GM19239 (cell line): ENCODE results near the gene PTH2R.
"Not testable (repeated sequence)": the region's sequence is repeated elsewhere in the genome, so short reads cannot be mapped to it uniquely, and the experiment has no call there.

ENCODE experiments used
- DNase-seq: peaks from one replicate; pipeline ENCODE4 v3.0.0; 2011; ENCODE audit warnings: low spot score; ENCODE audit not compliant: insufficient read length
- FAIRE-seq: peaks from 2 replicates; lab custom pipeline; 2011; peaks lifted over from hg19 to GRCh38; lab: Jason Lieb, UNC

The PTH2R gene

DNA sequence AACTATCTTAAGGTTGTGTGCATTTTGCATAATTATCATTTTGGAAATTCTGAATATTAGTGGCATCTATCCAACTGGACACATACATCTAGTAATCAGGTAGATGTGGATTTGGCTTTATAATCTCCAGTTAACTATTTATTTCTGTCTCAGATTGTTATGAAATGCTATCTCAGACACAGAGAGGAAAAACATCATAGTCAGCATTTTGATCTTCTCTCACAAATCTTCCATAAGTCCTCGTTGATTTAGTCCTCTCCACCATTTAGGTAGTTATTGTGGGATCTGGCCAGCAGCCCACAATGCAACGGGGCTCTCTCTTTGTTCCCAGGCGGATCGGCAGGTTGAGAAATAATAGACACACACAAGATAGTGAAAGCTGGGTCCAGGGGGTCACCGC is 75.4 kb downstream of the PTH2R start:
- FAIRE-seq: peak; percentile 33

DNA sequence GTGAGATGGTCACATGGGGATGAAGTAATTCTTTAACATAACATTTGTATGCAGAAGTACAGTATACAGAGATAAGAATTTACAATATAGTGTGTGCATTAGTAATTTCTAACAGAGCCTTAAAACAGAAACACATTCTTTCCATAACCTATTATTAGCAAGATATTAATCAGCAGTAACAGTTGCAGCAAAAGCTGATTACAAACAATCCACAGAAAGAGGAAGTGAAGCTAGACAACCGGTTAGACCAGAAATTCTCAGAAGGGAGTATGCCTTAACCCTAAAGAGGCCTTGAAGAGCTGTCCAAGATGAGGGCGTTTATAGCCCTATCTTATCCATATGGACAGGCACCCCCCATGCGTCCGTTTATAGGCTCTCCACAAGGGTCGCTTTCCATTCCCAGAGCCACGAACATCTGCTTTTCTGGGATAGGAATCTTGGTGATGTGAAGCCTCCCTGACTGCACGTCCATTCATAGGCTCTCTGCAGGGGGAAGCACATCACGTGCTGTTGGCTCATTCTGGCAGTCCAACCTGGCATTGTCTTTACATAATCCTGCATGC is 75.9 kb downstream of the PTH2R start:
- DNase-seq: not testable (repeated sequence)
- peak; percentile 4 for FAIRE-seq

More for the DNA sequence above, 75.4 kb downstream of the PTH2R start:
- DNase-seq: not testable (repeated sequence)

DNA sequence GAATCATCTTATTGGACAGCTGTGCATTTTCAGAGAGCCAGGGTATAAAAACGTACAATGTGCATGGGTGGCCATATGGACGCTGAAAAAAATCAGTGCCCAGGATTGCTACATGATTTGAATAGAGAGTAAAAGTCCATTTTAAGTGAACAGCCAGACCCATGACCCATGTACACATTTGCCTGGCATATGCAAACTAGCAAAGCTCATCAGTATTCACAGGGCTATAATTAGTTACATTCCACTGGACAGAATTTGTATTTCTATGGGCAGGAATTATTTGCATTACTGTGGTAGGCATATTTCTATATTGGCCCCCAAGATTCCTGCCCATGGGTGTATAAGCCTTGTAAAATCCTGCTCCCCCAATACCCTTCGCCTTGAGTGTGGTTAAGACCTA is 78.8 kb downstream of the PTH2R start:
- DNase-seq: no peak
- no peak for FAIRE-seq

DNA sequence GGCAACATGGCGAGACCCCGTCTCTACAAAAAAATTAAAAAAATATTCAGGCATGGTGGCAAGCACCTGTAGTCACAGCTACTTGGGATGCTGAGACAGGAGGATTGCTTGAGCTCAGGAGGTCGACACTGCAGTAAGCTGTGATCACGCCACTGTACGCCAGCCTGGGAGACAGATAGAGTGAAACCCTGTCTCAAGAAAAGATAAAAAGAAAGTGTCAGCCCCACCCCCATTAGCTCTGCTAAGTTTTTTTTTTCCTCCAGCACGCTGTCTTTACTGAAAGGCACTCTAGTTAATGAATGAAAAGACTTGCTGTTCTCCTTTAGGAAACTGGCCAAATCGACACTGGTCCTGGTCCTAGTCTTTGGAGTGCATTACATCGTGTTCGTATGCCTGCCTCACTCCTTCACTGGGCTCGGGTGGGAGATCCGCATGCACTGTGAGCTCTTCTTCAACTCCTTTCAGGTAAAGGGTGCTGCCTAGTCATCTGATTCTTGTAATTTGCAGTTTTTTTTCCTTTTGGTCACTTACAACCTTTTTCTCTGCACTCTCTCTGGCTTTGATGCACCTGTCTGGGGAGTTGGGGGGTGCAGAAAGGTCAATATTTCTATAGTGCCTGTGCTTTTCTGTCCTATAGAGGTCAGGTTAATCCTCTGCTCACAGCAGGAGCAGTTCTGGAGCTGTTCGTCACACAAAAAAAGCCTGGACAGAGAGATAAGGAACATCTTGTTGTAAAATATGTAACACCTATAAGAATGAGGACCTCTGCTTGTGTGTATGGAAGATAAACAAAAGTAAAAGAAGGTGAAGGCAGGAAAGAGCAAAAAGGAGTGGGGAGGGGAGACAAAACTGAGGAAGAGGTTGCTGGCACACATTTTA is 82.3 kb downstream of the PTH2R start:
- no peak for DNase-seq
- no peak for FAIRE-seq

DNA sequence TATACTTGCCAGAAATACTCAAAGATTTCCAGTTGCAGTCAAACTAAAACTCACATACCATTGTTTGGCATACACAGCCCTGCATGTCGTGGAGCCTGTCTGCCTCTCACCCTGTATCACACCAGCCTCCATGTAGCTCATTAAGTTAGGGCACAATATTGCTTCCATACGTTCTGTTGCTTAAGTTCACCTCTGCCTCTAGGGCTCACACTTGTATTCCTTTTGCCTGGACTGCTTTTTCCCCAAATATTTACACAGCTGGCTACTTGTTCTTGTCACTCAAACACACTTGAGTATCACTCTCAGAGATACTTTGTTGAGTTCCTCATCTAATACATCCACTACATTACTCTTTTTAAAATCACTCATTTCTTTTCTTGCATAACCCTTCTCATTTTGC is 83.1 kb downstream of the PTH2R start:
- DNase-seq: no peak
- FAIRE-seq: no peak

DNA sequence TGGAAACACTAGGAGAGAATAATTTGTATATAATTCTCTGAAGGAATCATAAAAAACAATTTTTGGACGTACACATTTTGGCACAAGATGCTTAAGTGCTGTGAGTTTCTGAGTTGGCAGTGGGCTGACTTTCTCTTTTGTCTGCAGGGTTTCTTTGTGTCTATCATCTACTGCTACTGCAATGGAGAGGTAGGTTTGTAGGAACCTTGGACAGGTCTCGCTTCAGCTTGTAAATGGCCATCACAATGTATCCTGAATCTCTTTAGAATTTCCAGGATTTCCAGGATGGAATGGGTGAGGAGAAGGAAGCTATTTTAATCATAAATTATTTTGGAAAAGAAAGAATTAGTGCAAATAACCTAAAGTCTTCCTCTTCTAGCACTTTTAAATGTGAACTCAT is 83.9 kb downstream of the PTH2R start:
- DNase-seq: no peak
- no peak for FAIRE-seq

DNA sequence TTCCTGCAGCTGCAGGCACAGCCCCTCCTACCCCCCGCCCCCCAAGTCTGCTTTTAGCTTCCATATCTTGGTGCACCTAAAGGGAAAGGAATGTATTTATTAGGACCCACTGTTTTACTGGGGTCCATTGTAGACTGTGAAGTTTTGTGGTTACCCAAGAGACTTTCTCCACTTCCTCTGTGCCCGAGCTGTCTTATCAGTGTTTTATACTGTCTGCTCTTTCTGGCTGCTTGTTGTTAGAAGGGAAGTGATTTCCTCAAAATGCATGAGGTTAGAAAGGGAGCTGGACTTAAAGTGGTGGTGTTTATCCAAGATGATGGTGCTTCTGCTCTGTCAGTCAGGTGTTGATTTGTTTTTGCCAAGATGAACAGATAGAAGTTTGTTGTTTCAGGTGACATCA is 85.0 kb downstream of the PTH2R start:
- DNase-seq (no peak), FAIRE-seq (no peak)

DNA sequence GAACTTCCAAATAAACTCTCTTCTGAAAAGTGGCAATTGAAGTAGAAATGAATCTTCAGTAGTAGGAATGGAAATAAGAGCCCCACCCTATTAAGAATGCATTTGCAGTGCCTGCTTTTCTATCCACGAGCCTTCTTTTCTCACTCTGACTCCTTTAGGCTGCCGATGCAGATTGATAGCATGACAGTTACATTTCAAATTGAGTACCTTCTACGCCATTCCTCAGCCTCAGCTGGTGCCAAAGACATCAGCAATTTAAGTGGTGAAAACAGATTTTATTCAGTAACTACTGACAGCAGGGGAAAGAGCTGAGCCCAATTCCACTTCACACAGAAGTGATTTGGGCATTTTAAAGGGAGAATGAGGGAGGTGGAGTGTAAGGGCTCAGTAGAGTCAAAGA is 85.5 kb downstream of the PTH2R start:
- no peak for DNase-seq
- no peak for FAIRE-seq

DNA sequence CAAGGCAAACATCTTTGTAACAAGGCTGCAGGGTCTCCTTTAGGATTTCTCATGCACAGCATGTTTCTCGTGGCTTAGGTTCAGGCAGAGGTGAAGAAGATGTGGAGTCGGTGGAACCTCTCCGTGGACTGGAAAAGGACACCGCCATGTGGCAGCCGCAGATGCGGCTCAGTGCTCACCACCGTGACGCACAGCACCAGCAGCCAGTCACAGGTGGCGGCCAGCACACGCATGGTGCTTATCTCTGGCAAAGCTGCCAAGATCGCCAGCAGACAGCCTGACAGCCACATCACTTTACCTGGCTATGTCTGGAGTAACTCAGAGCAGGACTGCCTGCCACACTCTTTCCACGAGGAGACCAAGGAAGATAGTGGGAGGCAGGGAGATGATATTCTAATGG is 86.6 kb downstream of the PTH2R start:
- DNase-seq (no peak), FAIRE-seq (no peak)

DNA sequence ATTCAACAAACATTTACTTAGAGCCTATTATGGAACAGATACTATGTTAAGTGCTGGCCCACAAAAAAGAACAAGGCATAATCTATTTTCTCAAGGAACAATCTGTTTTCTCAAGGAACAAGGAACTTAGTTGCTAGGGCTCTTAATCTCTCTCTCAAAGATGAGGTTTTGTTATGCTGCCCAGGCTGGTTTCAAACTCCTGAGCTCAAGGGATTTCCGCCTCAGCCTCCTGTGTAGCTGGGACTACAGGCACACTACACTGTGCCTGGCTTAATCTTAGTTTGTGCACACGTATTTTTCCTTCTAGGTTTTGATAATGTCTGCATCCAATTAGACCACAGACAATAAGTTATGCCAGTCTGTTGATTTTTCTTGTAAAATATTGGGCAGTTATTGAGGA is 89.5 kb downstream of the PTH2R start:
- no peak for DNase-seq
- FAIRE-seq: no peak

DNA sequence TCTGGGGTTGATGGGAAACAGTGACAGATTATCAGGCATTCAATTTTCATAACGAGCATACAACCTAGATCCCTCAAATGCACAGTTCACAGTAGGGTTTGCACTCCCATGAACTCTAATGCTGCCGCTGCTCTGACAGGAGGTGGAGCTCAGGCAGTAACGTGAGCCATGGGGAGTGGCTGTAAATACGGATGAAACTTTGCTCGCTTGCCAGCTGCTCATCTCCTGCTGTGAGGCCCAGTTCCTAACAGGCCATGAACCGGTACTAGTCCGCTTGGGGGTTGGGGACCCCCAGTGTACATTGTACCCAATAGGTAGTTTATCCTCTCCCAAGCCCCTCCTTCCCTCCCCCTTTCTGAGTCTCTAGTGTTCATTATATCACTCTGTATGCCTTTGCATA is 94.6 kb downstream of the PTH2R start:
- no peak for FAIRE-seq
- no peak for DNase-seq

DNA sequence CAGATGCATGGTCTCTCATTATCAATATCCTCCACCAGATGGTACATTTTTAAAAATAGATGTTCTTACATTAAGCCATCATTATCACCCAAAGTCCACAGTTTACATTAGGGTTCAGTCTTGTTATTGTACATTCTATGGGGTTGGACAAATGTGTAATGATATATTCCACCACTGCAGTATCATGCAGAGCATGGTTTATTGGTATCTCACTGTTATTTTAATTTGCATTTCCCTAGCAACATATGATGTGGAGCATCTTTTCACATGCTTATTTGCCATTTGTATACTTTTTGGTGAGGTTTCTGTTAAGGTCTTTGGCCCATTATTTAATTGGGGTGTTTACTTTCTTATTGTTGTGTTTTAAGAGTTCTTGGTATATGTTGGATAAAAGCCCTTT is 95.7 kb downstream of the PTH2R start:
- DNase-seq: no peak
- no peak for FAIRE-seq

DNA sequence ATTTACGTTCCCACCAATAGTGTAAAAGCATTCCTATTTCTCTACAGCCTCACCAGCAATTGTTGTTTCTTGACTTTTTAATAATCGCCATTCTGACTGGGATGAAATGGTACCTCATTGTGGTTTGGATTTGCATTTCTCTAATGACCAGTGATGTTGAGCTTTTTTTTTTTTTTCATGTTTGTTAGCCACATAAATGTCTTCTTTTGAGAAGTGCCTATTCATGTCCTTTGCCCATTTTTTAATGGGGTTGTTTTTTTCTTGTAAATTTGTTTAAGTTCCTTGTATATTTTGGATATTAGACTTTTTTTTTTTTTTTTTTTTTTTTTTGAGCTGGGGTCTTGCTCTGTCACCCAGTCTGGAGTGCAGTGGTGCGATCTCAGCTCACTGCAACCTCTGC is 98.8 kb downstream of the PTH2R start:
- FAIRE-seq, DNase-seq: not testable (repeated sequence)

DNA sequence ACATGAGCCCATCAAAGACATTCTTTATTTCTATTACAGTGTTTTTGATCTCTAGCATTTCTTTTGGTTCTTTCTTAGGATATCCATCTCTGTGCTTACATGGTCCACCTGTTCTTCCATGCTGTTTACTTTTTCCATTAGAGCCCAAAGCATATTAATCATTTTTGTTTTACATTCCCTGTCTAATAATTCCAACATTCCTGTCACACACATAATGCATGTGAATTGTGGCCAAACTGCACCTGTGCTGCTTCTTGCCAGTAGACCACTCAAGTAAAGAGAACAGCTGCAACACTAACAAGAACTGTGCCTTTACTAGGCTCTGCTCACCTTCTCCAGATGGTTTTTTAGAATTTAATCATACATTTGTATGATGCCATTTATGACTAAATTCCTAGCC is 103.0 kb downstream of the PTH2R start:
- DNase-seq (no peak), FAIRE-seq (no peak)

DNA sequence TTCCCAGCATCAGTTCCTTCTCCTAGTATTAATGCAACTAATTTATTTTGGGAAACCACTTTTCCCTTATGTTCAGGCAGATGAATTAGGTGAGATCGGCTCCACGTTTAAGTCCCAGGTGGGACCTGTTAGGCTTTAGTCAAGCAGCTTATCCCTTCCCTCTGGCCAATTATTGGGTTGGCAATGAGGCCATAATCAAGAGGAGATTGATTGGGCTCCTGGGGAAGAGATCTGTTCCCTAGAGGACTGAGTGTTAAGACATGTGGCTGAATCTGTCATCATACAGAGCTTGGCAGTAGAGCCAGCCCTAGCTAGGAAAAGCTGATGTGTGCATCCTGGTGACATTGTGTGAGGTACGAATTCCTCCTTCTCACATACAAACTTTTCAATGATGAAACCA is 104.4 kb downstream of the PTH2R start:
- no peak for FAIRE-seq
- DNase-seq: no peak

DNA sequence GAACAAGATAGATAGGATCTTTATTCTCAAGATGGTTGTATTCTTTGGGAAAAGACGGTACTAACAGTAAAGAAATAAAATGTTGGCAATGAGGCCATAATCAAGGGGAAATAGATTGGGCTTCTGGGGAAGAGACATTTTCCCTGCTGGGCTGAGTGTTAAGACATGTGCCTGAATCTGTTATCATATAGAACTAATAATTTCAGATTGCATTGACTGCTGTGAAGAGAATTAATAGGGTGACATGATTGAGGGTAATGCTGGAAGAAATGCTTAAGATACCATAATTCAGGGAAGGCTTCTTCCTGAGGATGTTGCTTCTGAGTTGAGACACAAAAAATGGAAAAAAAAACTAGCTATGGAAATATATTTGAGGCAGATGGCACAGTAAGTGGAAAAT is 105.0 kb downstream of the PTH2R start:
- no peak for DNase-seq
- FAIRE-seq: no peak

DNA sequence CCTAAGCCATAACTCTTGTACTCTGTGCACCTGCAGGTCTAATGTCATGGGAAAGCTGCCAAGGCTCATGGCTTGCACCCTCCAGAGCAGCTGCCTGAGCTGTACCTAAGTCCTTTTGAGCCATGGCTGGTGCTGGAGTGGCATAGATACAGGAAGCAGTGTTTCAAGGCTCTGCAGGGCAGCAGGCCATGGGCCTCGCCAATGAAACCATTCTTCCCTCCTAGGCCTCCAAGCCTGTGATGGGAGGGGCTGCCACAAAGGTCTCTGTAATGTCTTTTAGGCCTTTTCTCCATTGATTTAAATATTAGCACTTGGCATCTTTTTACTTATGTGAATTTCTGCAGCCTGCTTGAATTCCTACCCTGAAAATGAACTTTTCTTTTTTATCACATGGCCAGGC is 108.5 kb downstream of the PTH2R start:
- no peak for FAIRE-seq
- no peak for DNase-seq

DNA sequence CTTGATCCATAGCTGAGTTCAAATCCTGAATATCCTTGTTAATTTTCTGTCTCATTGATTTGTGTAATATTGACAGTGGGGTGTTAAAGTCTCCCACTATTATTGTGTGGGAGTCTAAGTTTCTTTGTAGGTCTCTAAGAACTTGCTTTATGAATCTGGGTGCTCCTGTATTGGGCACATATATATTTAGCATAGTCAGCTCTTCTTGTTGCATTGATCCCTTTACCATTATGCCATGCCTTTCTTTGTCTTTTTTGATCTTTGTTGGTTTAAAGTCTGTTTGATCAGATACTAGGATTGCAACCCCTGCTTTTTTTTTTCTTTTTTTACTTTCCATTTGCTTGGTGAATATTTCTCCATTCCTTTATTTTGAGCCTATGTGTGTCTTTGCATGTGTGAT is 116.5 kb downstream of the PTH2R start:
- not testable (repeated sequence) for FAIRE-seq, DNase-seq

DNA sequence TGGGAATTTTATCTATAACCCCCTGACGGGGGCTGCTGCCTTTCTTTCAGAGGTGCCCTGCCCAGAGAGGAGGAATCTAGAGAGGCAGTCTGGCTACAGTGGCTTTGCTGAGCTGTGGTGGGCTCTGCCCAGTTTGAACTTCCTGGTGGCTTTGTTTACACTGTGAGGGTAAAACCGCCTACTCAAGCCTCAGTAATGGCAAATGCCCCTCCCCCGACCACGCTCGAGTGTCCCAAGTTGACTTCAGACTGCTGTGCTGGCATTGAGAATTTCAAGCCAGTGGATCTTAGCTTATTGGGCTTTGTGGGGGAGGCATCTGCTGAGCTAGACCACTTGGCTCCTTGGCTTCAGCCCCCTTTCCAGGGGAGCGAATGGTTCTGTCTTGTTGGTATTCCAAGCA is 118.6 kb downstream of the PTH2R start:
- DNase-seq, FAIRE-seq: not testable (repeated sequence)

DNA sequence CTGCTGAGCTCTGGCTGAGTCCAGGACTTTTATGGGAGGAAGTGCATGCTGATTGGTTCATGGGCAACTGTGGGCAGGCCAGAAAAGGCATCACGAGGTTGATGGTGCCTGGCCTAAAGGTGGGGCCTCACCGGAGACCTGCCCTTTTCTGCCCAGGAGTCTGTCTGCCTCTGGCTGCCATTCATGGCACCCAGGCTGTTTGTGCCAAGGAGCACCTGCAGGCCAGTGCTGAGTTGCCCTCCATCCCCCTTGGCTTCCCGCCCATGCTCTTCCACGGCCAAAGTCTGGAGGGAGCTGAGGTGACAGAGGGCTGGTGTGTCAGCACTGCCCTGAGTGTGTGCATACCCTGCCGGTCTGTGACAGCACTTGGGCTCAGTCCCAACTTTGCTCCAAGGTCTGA is 123.2 kb downstream of the PTH2R start:
- DNase-seq (no peak), FAIRE-seq (no peak)

DNA sequence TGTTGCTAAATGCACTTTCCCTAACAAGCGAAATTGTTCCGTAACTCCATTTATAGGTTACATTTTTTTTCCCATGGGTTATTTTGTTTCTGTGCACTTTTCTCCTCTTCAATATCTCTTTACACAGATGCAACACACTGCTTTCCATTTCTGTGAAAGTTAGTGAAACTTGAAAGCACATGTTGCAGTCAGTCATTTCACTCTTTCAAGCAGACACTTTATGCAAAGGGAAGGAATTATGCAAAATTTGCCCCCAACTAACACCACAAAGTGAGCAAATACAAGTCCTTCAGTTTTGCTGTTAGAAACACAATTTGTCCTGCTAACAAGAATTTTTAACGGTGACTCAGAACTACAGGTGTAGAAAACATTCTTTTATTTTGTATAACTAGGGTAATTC is 124.8 kb downstream of the PTH2R start:
- FAIRE-seq: no peak
- no peak for DNase-seq

DNA sequence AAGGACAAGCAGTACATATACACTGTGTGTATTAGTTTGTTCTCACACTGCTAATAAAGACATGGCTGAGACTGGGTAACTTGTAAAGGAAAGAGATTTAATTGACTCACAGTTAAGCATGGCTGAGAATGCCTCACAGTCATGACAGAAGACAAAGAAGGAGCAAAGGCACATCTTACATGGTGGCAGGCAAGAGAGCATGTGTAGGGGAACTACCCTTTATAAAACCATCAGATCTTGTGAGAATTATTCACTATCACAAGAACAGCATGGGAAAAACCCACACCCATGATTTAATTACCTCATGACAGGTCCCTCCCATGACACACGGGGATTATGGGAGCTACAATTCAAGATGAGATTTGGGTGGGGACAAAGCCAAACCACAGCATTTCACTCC is 129.0 kb downstream of the PTH2R start:
- not testable (repeated sequence) for FAIRE-seq, DNase-seq
